DOHH2 (cell line): ENCODE data around the gene KCNG4.

ENCODE experiments used
- H3F3A ChIP-seq: fragments of 200-600 bp; sonication (generic), shearing (Covaris generic); 2 replicates; pipeline ENCODE4 v1.6.0; 2016; ENCODE audit warnings: antibody characterized with exemption, mild to moderate bottlenecking; ENCODE audit not compliant: control insufficient read depth, insufficient read depth
- H3K27ac ChIP-seq: fragments of 200-600 bp; sonication (generic); 2 replicates; pipeline ENCODE4 v1.5.1; 2014; ENCODE audit warnings: low read depth, mild to moderate bottlenecking, low read length, moderate library complexity
- H3K27me3 ChIP-seq: fragments of 200-600 bp; sonication (generic); 2 replicates; pipeline ENCODE4 v1.6.1; 2014; ENCODE audit warnings: mild to moderate bottlenecking, low read length, mixed read lengths; ENCODE audit not compliant: control insufficient read depth
- H3K36me3 ChIP-seq: fragments of 200-600 bp; sonication (generic); 2 replicates; pipeline ENCODE4 v1.6.1; 2014; ENCODE audit warnings: mild to moderate bottlenecking, low read length, moderate library complexity, mixed read lengths; ENCODE audit not compliant: control insufficient read depth
- H3K4me1 ChIP-seq: fragments of 200-600 bp; sonication (generic); 2 replicates; pipeline ENCODE4 v1.6.1; 2014; ENCODE audit warnings: mild to moderate bottlenecking, low read length, mixed read lengths; ENCODE audit not compliant: control insufficient read depth
- H3K4me2 ChIP-seq: fragments of 200-600 bp; sonication (generic); 2 replicates; pipeline ENCODE4 v1.6.0; 2014; ENCODE audit warnings: mild to moderate bottlenecking, low read length, moderate library complexity
- H3K4me3 ChIP-seq: fragments of 200-600 bp; sonication (generic); 2 replicates; pipeline ENCODE4 v1.5.1; 2014; ENCODE audit warnings: mild to moderate bottlenecking, low read length, mixed read lengths
- H3K79me2 ChIP-seq: fragments of 200-600 bp; sonication (generic); 2 replicates; pipeline ENCODE4 v1.6.1; 2014; ENCODE audit warnings: mild to moderate bottlenecking, low read length, mixed read lengths; ENCODE audit not compliant: control insufficient read depth
- H3K9me2 ChIP-seq: fragments of 200-600 bp; sonication (generic); replicated peaks from 2 replicates; pipeline ENCODE4 v1.6.1; 2014; ENCODE audit warnings: mild to moderate bottlenecking, low read length, mixed read lengths; ENCODE audit not compliant: control insufficient read depth
- H3K9me3 ChIP-seq: fragments of 200-600 bp; sonication (generic); 2 replicates; pipeline ENCODE4 v1.6.1; 2014; ENCODE audit warnings: antibody characterized with exemption, low read length, mixed read lengths; ENCODE audit not compliant: control insufficient read depth, insufficient read depth
- H4K20me1 ChIP-seq: fragments of 200-600 bp; sonication (generic); 2 replicates; pipeline ENCODE4 v1.6.0; 2014; ENCODE audit warnings: low read depth, mild to moderate bottlenecking, antibody characterized with exemption, low read length, moderate library complexity; ENCODE audit not compliant: control insufficient read depth, insufficient read depth
- CTCF ChIP-seq: fragments of 200-600 bp; sonication (generic); IDR thresholded peaks from one replicate; pipeline ENCODE4 v1.5.1; 2014; ENCODE audit warnings: antibody characterized with exemption, mild to moderate bottlenecking, low read depth, low read length; ENCODE audit not compliant: poor library complexity, severe bottlenecking
- EZH2phosphoT487 ChIP-seq: fragments of 200-600 bp; sonication (generic); IDR thresholded peaks from 2 replicates; pipeline ENCODE4 v1.6.1; 2017; ENCODE audit warnings: borderline replicate concordance, mild to moderate bottlenecking, antibody characterized with exemption, low read length, moderate library complexity, mixed read lengths

The KCNG4 gene

GRCh38 chr16:84227548-84227947 is 12.3 kb downstream of the KCNG4 start:
- Histone ChIP-seq H3K4me2 (no peak overlapping the region), H3K4me3 (no peak overlapping the region), H3K36me3 (no peaks in the 10 kb centered on the region), H3K79me2 (no peaks in the 10 kb centered on the region), H3F3A (no peaks in the 10 kb centered on the region), H4K20me1 (no peaks in the 10 kb centered on the region), H3K27ac (no peak overlapping the region), H3K9me3 (no peaks in the 10 kb centered on the region), H3K9me2 (no peaks in the 10 kb centered on the region), H3K4me1 (no peaks in the 10 kb centered on the region), H3K27me3 (no peaks in the 10 kb centered on the region)
- TF ChIP-seq EZH2phosphoT487 (no peak), CTCF (no peak)

- TF ChIP-seq CTCF = no peak
- TF ChIP-seq EZH2phosphoT487 = no peak
- Histone ChIP-seq H3K9me3 (no peaks in the 10 kb centered on the region), H3K27me3 (no peaks in the 10 kb centered on the region), H3K4me2 (no peak overlapping the region), H3K36me3 (no peaks in the 10 kb centered on the region), H3K4me3 (no peak overlapping the region), H3K79me2 (no peaks in the 10 kb centered on the region), H3K9me2 (no peaks in the 10 kb centered on the region), H4K20me1 (no peaks in the 10 kb centered on the region), H3K27ac (no peak overlapping the region), H3K4me1 (no peaks in the 10 kb centered on the region), H3F3A (no peaks in the 10 kb centered on the region)
These were observed 13.8 kb downstream of the KCNG4 start for GRCh38 chr16:84226026-84226425.

GRCh38 chr16:84225571-84225970 is 14.2 kb downstream of the KCNG4 start:
- H3K36me3 ChIP-seq = no peaks in the 10 kb centered on the region
- no peaks in the 10 kb centered on the region for H3F3A ChIP-seq
- TF ChIP-seq EZH2phosphoT487 (no peak), CTCF (no peak)
- H3K27ac ChIP-seq = no peak overlapping the region
- no peak overlapping the region for H3K4me2 ChIP-seq
- H3K9me2 ChIP-seq = no peaks in the 10 kb centered on the region
- H3K27me3 ChIP-seq = no peaks in the 10 kb centered on the region
- H3K9me3 ChIP-seq = no peaks in the 10 kb centered on the region
- H3K79me2 ChIP-seq = no peaks in the 10 kb centered on the region
- no peaks in the 10 kb centered on the region for H3K4me1 ChIP-seq
- H3K4me3 ChIP-seq = no peak overlapping the region
- no peaks in the 10 kb centered on the region for H4K20me1 ChIP-seq

- Histone ChIP-seq H3K27ac (no peak overlapping the region), H3K4me1 (no peaks in the 10 kb centered on the region), H3K36me3 (no peaks in the 10 kb centered on the region), H3K9me3 (no peaks in the 10 kb centered on the region), H3K79me2 (no peaks in the 10 kb centered on the region), H4K20me1 (no peaks in the 10 kb centered on the region), H3K4me2 (no peak overlapping the region), H3K27me3 (no peaks in the 10 kb centered on the region), H3K9me2 (no peaks in the 10 kb centered on the region), H3K4me3 (no peak overlapping the region), H3F3A (no peaks in the 10 kb centered on the region)
- no peak for TF ChIP-seq CTCF
These were observed 14.7 kb downstream of the KCNG4 start for GRCh38 chr16:84225126-84225525.
